HS-5 (cell line): ENCODE results near the gene ATP4A.

Experiments
- DNase-seq: peaks from one replicate; pipeline ENCODE4 v3.0.0-alpha.2; 2012; ENCODE audit warnings: low read depth

Gene ATP4A

GRCh38 chr19:35565016-35565856 is 1.8 kb upstream of the ATP4A start:
- no peak for DNase-seq

GRCh38 chr19:35562776-35563175 is 682 bp downstream of the ATP4A start:
- no peak for DNase-seq

- no peak for DNase-seq
Observed at GRCh38 chr19:35562336-35562735, 1.1 kb downstream of the ATP4A start.

GRCh38 chr19:35561436-35561835 is 2.0 kb downstream of the ATP4A start:
- DNase-seq, result no peak

- DNase-seq, result no peak
Observed at GRCh38 chr19:35560677-35561076, 2.8 kb downstream of the ATP4A start.

GRCh38 chr19:35560271-35560670 is 3.2 kb downstream of the ATP4A start:
- DNase-seq, result no peak

- no peak for DNase-seq
Observed at GRCh38 chr19:35559781-35560180, 3.7 kb downstream of the ATP4A start.

- no peak for DNase-seq
Observed at GRCh38 chr19:35559281-35559659, 4.2 kb downstream of the ATP4A start.

- no peak for DNase-seq
Observed at GRCh38 chr19:35558400-35559280, 4.8 kb downstream of the ATP4A start.

GRCh38 chr19:35557539-35558399 is 5.7 kb downstream of the ATP4A start:
- DNase-seq, result no peak

- no peak for DNase-seq
Observed at GRCh38 chr19:35556846-35557538, 6.5 kb downstream of the ATP4A start.

GRCh38 chr19:35556025-35556590 is 7.3 kb downstream of the ATP4A start:
- no peak for DNase-seq

- DNase-seq, result no peak
Observed at GRCh38 chr19:35555301-35556005, 8.0 kb downstream of the ATP4A start.

GRCh38 chr19:35554076-35554475 is 9.4 kb downstream of the ATP4A start:
- DNase-seq, result no peak

- DNase-seq, result no peak
Observed at GRCh38 chr19:35553385-35554000, 10.0 kb downstream of the ATP4A start.

GRCh38 chr19:35552534-35553384 is 10.7 kb downstream of the ATP4A start:
- no peak for DNase-seq

GRCh38 chr19:35551091-35551810 is 12.2 kb downstream of the ATP4A start:
- no peak for DNase-seq

GRCh38 chr19:35549879-35550523 is 13.5 kb downstream of the ATP4A start:
- no peak for DNase-seq
